Renal cortex interstitium (tissue), 11 donors: Measurements from ENCODE around the gene SUSD2. TPM values are rescaled to one million over a fixed set of nuclear protein-coding genes. Genes with fewer than 3 reads are reported as not detected.
"Not testable (repeated sequence)": the region's sequence is repeated elsewhere in the genome, so short reads cannot be mapped to it uniquely, and the experiment has no call there.

Experiments
- DNase-seq, 11 donors: peaks; one replicate each; pipeline ENCODE4 v3.0.0-alpha.2; 2013; ENCODE audit warnings: low read depth in 9 of 11, low spot score in 4 of 11; ENCODE audit errors: extremely low read depth in 1 of 11
- polyA plus RNA-seq, 3 donors: library from polyadenylated mRNA; unstranded; fragments of 120-200 nt; gene quantifications; one replicate each; pipeline ENCODE4 v1.2.1, GENCODE V29; 2013; ENCODE audit not compliant: insufficient read length in 3 of 3

The SUSD2 gene
- polyA plus RNA-seq, 3 donors, result 10.9 to 20.8 (median 13.8) TPM

DNA sequence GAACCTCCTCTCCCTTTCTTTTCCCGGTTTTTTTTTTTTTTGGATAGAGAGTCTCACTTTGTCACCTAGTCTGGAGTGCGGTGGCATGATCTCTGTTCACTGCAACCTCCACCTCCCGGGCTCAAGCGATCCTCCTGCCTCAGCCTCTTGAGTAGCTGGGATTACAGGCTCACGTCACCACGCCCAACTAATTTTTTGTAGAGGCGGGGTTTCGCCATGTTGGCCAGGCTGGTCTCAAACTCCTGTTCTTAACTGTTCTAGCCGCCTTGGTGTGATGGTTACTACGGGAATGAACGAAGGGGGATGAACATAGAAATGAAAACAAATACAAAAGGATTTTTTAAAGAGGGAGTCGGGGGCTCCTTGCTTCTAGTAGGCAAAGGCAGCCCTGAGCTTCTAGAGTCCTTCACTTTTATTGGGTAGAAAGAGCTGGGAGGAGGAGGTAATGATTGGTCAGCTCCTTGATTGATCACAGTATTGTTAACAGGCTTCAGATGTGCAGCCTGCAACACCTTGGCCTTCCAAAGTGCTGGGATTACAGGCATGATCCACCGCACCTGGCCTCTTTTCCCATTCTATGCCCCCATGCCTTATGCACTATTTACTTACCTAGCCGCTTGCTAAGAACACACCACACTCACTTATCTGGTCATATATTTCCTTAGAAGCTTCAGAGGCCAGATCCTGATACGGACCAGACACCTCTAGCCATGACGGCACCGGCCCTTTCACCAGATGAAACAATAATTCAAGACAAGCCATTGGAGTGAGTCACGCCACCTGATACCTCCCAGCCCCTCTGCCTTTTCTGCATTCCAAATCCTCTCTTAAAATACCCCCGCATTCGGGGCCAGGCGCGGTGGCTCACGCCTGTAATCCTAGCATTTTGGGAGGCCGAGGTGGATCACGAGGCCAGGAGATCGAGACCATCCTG, 20.7 kb downstream of the SUSD2 start:
- DNase-seq, result no peak

DNA sequence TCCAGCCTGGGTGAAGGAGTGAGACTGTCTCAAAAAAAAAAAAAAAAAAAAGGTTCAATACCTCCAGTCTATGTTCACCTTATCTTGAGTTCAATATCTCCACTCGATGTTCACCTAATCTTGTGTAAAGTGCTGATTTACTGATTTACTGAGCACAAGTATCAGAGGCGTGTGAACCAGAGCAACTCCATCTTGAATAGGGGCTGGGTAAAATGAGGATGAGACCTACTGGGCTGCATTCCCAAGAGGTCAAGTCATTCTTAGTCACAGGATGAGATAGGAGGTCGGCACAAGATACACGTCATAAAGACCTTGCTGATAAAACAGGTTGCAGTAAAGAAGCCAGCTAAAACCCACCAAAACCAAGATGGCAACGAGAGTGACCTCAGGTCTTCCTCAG, 22.6 kb downstream of the SUSD2 start:
- not testable (repeated sequence) for DNase-seq

DNA sequence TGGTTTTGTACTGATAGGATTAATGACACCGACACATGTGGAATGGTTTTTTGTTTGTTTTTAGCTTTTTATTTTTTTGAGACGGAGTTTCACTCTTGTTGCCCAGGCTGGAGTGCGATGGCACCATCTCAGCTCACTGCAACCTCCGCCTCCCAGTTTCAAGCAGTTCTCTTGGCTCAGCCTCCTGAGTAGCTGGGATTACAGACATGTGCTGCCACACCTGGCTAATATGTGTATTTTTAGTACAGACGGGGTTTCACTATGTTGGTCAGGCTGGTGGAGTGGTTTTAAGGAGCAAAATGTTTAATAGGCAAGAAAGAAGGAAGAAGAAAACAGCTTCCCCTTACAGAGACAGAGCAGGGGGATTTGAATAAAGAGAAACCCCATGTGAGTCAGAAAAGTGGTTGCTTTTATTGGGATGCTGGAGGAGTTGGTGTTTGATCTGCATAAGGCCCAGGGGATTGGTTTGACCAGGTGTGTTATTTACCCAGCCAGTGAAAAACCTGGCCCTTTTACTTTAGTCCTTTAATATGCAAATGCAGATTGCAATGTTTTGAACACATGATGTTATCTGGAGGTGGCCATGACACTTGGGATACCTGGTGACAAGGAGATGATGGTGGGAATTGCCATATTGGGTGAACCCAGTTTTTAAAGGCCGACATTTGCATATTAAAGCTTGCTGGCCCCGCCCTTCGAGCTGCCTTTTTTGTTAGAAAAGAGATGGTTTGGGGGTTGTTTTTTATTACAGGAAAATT, 24.3 kb downstream of the SUSD2 start:
- no peak for DNase-seq

DNA sequence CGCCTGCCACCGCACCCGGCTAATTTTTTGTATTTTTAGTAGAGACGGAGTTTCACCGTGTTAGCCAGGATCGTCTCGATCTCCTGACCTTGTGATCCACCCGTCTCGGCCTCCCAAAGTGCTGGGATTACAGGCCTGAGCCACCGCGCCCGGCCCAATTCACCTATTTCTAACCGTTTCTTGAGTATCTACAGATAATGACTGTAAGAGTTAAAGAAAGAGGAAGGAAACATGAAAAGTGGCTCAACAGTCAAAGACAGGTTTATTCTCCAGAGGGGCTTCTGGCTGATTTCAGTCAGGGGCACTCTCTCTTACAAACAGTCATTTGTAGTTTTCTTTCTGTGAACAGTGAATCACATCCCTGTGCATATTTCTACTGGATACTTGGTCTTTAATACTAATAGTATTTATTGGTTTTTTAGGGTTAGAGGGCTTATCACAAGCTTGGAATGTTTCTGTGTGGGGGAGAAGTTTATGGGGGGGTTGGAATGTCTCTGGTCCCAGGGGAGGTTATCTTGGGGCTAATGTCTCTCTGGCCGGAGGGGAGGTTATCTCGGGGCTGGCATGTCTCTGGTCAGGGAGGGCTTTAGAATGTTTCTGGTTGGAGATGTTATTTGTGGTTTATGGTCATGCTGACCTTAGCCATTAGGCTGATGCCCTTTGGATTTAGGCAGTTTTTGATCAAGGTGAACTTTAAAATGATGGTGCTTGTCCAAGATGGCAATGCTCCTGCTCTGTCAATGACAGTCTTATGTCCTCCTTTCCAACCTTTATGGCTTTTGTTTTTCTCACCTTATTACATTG, 25.4 kb downstream of the SUSD2 start:
- not testable (repeated sequence) for DNase-seq

DNA sequence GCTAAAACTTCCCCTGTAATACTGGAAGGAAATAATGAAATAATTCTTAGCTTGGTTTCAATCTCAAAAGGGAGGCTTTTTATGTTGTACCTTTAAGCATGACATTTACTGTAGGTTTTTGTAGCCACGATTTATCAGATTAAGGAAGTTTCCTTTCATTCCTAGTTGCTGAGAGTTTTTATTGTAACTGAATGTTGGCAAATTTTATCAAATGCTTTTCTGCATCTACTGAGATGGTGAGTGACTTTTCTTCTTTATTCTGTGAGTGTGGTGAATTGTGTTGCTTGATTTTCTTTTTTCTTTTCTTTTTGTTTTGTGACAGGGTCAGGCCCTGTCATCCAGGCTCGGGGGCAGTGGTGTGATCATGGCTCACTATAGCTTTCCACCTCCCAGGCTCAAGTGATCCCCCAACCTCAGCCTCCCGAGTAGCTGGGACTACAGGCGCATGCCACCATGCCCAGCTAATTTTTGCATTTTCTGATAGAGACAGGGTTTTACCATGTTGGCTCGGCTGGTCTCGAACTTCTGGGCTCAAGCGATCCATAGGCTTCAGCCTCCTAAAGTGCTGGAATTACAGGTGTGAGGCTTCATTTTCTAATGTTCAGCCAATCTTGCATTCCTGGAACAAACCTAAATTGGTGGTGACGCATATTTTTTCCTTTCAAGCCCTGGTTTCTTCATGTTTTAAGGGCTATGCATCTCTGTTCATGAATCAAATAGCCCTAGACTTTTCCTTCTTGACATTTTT, 26.2 kb downstream of the SUSD2 start:
- DNase-seq, result no peak

DNA sequence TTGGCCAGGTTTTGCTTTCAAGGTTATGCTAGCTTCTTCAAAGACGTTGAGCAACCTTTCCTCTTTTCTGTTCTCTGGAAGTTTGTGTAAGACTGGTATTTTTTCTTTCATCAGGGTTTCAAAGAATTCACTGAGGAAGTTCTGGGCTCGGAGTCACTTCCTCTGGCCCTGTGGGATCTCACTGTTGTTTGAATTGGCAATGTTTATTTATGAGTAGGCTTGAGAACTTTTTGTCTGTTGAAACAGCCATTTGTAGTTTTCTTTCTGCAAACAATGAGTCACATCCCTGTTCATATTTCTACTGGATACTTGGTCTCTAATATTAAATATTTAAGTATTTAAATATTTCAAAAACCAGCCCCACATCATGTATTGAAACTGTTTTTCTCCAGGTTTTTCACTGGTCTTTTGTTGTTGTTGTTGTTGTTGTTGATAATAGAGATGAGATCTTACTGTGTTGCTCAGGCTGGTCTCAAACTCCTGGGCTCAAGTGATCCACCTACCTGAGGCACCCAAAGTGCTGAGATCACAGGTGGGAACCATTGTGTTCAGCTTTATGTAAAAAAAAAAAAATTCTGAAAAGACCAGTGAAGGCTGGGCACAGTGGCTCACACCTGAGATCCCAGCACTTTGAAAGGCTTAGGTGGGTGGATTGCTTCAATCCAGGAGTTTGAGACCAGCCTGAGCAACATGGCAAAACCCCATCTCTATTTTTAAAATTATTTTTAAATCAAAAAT, 26.9 kb downstream of the SUSD2 start:
- peak in 1 of 11 donors; percentile 43 for DNase-seq

DNA sequence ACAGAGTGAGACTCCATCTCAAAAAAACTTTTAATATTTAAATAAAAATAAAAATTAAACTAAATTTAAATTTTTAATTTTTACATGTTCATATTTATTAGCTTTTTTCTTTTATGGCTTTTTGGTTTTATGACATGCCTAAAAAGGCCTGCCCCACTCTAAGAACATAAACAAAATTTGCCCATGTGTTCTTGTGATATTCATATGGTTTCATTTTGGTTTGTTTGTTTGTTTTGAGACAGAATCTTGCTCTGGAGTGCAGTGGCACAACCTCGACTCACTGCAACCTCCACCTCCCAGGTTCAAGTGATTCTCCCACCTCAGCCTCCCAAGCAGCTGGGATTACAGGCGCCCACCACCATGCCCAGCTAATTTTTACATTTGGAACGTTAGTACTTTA, 27.7 kb downstream of the SUSD2 start:
- DNase-seq, result no peak

DNA sequence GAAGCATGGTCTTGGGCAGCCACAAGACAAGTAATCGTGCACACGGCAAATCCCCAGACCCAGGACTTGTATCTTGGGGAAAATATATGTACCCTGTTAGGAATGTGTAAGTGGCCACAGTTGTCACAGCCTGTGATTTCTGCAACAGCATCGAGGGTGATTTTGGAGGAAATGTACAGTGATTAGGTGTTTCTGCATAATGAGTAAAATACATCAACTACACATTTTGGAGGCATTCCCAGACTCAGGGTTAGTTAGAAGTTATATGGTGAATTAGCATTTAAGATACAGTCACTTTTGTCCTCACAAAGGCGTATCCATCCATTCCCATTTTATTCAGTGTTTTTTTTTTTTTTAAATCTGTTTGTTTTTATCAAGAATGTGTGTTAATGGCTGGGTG, 28.4 kb downstream of the SUSD2 start:
- no peak for DNase-seq

DNA sequence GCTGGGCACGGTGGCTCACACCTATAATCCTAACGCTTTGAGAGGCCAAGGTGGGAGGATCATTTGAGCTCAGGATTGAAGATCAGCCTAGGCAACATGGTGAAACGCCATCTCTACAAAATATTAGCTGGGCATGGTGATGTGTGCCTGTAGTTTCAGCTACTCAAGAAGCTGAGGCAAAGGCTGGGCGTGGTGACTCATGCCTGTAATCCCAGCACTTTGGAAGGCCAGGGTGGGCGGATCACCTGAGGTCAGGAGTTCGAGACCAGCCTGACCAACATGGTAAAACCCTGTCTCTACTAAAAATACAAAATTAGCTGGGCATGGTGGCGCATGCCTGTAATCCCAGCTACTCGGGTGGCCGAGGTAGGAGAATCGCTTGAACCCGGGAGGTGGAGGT, 29.1 kb downstream of the SUSD2 start:
- DNase-seq, result not testable (repeated sequence)

DNA sequence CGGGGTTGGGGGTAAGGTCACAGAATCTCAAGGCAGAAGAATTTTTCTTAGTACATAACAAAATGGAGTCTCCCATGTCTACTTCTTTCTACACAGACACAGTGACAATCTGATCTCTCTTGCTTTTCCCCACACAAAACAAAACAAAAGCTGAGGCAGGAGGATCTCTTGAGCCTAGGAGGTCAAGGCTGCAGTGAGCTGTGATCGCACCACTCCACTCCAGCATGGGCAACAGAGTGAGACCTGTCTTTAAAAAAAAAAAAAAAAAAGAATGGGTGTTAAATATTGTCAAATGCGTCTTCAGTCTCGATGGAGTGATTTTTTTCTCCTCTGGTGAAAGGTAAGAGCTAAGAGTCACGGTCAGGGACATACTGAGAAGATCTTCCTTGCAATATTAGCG, 30.4 kb downstream of the SUSD2 start:
- DNase-seq, result not testable (repeated sequence)

DNA sequence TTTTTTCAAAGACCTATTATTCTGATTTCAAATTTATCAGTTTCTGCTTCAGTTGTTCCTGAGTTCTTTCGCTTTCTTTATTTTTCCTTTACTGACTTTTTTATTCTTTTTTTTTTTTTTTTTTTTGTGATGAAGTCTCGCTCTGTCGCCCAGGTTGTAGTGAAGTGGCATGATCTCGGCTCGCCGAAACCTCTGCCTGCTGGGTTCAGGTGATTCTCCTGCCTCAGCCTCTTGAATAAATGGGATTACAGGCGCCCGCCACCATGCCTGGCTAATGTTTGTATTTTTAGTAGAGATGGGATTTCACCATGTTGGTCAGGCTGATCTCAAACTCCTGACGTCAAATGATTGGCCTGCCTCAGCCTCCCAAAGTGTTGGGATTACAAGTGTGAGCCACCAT, 31.8 kb downstream of the SUSD2 start:
- DNase-seq, result not testable (repeated sequence)

DNA sequence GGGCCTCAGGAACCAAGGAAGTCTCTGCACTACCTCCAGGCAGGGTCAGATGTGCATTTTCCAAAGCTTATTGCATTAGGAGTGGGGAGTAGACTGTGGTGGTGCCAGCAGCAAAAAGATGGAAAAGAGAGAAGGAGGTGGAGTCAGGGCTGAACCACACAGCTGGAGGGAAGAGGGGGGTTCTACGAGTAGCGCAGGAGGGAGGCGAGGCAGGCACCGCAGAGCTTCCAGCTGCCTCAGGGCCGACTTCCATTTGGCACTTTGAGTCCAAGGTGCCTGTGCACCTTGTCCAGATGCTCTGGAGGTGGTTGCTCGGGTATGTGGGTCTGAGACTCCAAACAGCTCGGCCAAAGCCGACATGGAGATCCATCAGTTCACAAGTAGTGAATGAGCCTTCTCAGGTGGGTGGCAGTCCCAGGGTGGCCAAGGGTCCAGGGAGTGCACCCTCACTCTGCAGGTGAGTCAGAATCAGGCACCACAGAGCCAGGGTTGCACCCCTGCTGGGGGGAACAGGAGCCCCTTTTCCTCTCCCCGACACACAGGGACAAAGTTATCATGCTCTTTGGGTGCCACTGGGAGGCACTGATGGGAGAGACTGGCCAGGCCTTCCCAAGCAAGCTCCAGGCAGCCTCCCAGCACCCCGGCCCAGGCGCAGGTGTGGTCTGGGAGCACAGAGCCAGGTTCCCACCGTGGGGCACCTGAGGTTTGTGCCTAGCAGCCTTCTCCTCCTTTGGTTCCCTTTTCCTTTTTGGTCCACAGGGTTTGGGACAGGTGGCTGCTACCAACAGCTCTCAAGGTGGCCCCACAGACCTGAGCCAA, 33.4 kb downstream of the SUSD2 start:
- DNase-seq, result no peak

DNA sequence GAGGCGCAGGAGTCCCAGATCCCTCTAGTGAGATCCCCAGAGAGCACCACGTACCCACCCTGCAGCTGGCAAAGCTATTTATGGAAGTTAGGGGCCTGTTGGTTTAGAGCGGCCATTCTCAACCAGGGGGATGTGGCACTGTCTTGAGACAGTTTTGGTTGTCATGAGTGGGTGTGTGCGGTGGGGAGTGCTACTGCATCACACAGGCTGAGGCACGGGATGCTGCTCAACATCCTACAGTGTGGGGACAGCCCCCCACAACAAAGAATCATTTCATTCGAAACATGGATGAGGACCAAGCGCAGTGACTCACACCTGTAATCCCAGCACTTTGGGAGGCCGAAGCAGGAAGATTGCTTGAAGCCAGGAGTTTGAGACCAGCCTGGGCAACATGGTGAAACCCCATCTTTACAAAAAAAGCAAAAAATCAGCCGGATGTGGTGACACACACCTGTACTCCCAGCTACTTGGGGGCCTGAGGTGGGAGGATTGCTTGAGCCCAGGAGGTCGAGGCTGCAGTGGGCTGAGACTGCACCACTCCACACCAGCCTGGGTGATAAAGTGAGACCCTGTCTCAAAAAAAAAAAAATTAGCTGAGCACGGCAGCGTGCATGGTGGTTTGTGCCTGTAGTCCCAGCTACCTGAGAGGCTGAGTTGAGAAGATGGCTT, 35.4 kb downstream of the SUSD2 start:
- DNase-seq, result no peak

DNA sequence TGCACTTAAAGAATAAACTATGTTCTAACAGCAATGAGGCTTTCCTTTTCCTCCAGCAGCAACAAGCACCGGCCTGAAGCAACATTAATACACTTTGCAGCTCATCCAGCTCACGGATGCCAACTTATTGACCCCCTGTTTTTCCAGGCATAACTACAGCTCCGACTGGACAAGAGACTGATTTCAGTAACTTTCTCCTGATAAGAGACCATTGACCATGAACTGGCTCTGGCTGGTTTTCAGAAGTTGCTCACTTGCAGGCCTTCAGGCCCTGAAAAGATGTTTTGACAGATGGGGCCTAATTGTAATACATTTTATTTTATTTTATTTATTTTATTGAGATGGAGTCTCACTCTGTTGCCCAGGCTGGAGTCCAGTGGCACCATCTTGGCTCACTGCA, 36.1 kb downstream of the SUSD2 start:
- no peak for DNase-seq

DNA sequence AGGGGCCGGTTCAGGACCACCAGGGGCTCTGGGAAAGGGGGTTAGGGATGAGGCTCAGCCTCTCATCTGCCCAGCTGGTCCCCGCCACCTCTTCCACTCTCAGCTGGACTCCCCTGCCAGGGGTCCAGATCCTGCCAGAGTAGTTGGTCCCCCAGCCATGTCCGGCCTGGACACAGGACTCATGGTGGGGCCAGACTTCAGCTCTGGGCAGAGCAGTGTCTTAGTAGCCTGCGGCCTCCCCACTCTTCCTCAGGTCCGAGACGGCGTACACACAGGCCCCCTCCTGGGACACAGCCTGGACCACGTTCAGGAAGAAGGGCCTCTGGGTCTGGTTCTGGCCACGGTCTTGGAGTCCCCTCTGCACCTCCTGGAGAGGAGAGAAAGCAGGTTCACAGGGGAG, 38.5 kb downstream of the SUSD2 start:
- no peak for DNase-seq

DNA sequence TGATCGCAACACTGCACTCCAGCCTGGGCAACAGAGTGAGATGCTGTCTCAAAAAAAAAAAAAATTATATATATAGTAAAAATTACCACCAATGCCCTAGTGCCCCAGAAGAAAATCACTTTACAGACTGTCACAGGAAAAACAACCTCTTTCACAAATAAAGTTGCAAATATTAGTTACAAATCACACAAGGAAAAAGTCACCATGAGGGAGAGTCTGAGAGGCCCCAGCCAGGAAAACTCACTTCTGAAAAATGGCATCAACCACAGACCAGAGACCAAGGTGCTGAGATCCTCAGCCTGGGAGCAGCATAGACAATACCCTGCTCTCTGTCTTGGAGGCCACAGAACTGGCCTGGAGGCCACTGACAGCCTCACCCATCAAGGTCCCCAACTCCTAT, 43.2 kb downstream of the SUSD2 start:
- DNase-seq, result no peak

DNA sequence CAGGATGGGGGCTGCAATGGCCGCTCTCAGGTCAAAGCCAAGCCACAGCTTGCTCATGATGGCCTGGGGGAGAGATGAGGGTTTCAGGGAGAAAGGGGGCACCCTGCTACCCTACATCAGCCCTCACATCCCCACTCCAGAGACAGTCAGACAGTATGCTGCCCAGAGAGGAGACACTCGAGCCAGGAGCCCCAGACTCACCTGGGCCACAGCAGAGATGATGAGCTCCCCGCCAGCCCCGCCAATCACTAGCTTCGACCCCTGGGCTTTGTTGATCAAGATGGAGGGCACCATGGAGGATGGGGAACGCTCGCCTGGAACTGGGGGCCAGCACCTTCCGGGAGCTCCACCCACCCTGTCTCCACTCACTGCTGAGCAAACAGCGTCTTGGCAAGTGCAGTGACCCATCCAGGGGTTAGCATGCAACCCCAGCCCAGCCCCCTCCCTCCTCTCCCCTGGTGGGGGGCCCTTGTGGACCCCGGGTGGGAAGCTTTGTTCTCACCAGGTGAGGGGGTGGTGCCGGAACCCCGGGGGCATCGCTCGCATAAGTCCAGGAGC, 43.8 kb downstream of the SUSD2 start:
- DNase-seq, result no peak
